SK-N-MC (cell line): ENCODE measurements around the gene CPEB1.
"Not testable (repeated sequence)": the region's sequence is repeated elsewhere in the genome, so short reads cannot be mapped to it uniquely, and the experiment has no call there.

Experiments used
- DNase-seq: peaks from one replicate; pipeline ENCODE4 v3.0.0-alpha.2; 2011; ENCODE audit warnings: low read depth, low spot score
- H3K27ac ChIP-seq: fragments of 200-600 bp; sonication (generic); 2 replicates; pipeline ENCODE4 v1.5.1; 2016; ENCODE audit warnings: mixed run types
- H3K36me3 ChIP-seq: fragments of 200-600 bp; sonication (generic); 2 replicates; pipeline ENCODE4 v1.6.1; 2017; ENCODE audit warnings: antibody characterized with exemption, low read length, mixed read lengths; ENCODE audit not compliant: insufficient read depth
- H3K4me3 ChIP-seq: fragments of 200-600 bp; sonication (generic); 2 replicates; pipeline ENCODE4 v1.5.1; 2016
- H3K9ac ChIP-seq: fragments of 200-600 bp; sonication (generic); 2 replicates; pipeline ENCODE4 v1.8.0; 2017; ENCODE audit warnings: mixed run types, mixed read lengths; ENCODE audit not compliant: insufficient read length
- H3K9me3 ChIP-seq: fragments of 200-600 bp; sonication (generic); 2 replicates; pipeline ENCODE4 v1.6.1; 2017; ENCODE audit warnings: low read depth, mild to moderate bottlenecking, antibody characterized with exemption, low read length, moderate library complexity, mixed read lengths
- EZH2 ChIP-seq: fragments of 200-600 bp; sonication (generic); IDR thresholded peaks from one replicate; pipeline ENCODE4 v1.6.1; 2017; ENCODE audit warnings: antibody characterized with exemption
- FOXP2 ChIP-seq: optimal IDR thresholded peaks from 2 replicates; pipeline ENCODE3; 2011; ENCODE audit warnings: mild to moderate bottlenecking, moderate library complexity; ENCODE audit not compliant: insufficient read depth; ENCODE audit errors: extremely low read length, control extremely low read depth
- POLR2AphosphoS5 ChIP-seq: IDR thresholded peaks from 2 replicates; pipeline ENCODE4 v1.6.1; 2012; ENCODE audit warnings: mild to moderate bottlenecking, low read depth, low read length, borderline replicate concordance

Gene CPEB1

DNA sequence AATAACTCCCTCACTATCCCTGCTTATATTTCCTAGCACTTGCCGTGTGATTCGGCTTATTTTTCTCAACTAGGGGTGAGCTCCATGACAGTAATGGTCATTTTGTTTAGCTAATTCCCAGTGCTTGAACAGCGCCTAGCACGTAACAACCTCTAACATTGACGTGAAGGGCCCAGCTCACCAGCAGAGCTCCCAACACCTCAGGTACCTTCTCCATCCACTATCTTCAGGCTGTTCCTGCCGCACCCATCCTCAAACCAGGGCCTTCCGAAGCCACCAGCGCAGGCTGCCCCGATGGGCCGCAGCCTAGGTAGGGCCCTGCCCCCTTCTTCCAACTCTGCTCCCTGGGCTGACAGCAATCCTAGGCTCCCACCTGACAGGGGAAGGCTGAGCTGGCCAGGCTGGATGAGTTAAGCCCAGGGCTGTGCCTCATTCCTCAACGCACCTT, 106.2 kb downstream of the CPEB1 start:
- peak overlapping the region; percentile 94 for H3K9ac ChIP-seq
- peak overlapping the region; percentile 87 for H3K4me3 ChIP-seq
- TF ChIP-seq FOXP2 = no peak
- no peak for TF ChIP-seq EZH2
- TF ChIP-seq POLR2AphosphoS5 = no peak
- H3K36me3 ChIP-seq = peaks cover 39% of the 10 kb centered on the region
- peak overlapping the region; percentile 69 for H3K27ac ChIP-seq
- no peaks in the 10 kb centered on the region for H3K9me3 ChIP-seq
- DNase-seq = no peak

- Histone ChIP-seq H3K9ac (peak within 1 kb of the TSS; percentile 100), H3K27ac (peak within 1 kb of the TSS; percentile 92), H3K9me3 (no peaks in the 10 kb centered on the region), H3K36me3 (peaks cover 46% of the 10 kb centered on the region), H3K4me3 (peak within 1 kb of the TSS; percentile 87)
- TF ChIP-seq FOXP2 (peak; percentile 75), POLR2AphosphoS5 (peak; percentile 99), EZH2 (no peak)
- DNase-seq = peak; percentile 81
These were observed 106.8 kb downstream of the CPEB1 start, which contains the start of gene RPS17 for GRCh38 chr15:82540055-82540983. RPS17 (minus strand) TSS chr15:82540457; CDS start chr15:82540428, 29 bp downstream.

DNA sequence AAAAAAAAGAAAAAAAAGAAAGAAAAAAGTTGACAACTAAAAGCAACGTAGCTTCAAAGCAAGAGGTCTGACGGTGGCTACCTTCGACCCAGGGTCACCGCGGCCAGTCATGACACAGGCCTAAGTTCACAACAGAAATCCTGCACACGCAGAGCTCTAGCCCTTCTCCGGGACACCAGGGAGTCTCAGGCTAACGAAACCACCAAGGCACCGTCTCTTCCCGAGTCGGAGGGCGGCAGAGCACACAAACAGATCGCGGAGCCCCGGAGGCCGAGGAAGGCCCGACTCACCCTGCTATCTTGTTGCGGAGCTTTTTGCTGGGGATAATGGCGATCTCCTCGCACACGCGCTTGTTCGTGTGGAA, 107.5 kb downstream of the CPEB1 start:
- Histone ChIP-seq H3K27ac (peak overlapping the region; percentile 92), H3K9me3 (no peaks in the 10 kb centered on the region), H3K9ac (peak overlapping the region; percentile 100), H3K4me3 (peak overlapping the region; percentile 87), H3K36me3 (peaks cover 49% of the 10 kb centered on the region)
- no peak for DNase-seq
- TF ChIP-seq EZH2 = no peak
- no peak for TF ChIP-seq FOXP2
- no peak for TF ChIP-seq POLR2AphosphoS5

GRCh38 chr15:82538961-82539690, 108.0 kb downstream of the CPEB1 start:
- Histone ChIP-seq H3K27ac (peak overlapping the region; percentile 92), H3K36me3 (peaks cover 55% of the 10 kb centered on the region), H3K4me3 (peak overlapping the region; percentile 87), H3K9ac (peak overlapping the region; percentile 100), H3K9me3 (no peaks in the 10 kb centered on the region)
- no peak for DNase-seq
- TF ChIP-seq POLR2AphosphoS5 = no peak
- TF ChIP-seq FOXP2 = no peak
- no peak for TF ChIP-seq EZH2

DNA sequence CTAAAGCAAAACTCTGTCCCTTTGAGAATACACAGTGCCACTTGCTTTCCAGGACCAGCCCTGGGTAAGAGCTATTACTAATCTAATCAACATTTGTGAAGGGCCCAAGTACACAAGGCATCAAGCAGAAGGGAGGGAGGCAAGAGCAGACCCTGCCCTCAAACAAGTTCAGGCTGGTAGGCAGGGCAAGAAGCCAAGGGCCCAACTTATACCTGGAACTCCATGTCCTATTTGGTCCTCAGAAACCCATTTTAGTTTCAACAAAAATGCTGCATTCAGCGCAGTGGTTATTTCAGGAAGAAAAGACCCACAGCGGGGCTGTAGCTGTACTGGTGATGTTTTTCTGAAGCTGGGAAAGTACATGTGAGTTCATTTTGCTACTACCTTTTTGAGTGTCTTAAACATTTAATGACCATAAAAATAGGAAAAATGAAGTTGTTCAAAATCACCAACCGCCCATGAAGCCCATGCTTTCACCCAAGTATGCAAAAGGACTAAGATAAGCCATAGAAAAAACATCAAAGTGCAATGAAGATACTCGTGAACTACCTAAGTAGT, 109.7 kb downstream of the CPEB1 start:
- H3K9ac ChIP-seq = no peak overlapping the region
- H3K9me3 ChIP-seq = no peaks in the 10 kb centered on the region
- no peak for TF ChIP-seq POLR2AphosphoS5
- TF ChIP-seq FOXP2 = no peak
- no peak for TF ChIP-seq EZH2
- peaks cover 60% of the 10 kb centered on the region for H3K36me3 ChIP-seq
- DNase-seq = no peak
- H3K4me3 ChIP-seq = no peak overlapping the region
- peak overlapping the region; percentile 77 for H3K27ac ChIP-seq

DNA sequence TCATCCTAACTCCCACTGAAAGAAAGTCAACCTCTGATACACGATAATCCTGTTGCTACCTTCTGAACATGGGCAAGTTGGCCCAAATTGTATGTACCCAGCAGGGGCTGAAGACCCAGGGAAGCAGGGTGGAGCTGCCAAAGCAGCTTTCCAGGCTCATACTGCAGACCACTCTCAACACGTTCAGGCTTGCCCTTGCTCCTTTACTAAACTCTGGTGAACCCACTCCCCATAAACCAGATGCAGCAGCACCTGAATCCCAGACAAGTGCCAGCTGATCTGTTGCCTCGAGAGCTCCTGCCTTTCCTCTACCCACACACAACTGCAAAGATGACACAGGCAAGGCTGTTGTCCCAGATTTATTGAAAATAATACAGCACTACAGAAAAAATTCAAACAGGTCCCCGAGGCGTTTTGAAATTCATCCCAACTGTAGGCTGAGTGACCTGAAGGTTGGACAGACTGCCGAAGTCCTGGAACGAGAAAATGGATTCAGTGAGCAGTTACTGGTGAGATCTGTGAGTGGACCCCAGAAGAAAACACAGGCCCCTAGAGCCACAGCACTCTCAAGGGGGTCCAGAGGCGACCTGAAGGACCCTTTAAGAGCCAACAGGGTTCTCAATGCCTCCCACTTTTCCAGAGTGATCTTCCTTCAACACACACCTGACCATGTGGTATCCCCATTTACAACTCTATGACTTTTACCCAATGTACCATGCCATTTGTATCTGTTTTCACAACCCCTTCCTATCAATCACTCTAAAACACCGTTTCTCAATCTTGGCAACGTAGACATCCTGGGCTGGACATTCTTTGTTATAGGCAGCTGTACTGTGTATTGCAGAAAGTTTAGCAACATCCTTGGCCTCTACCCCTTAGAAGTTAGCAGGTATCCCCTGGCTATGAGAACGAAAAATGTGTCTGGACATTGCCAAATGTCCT, 110.5 kb downstream of the CPEB1 start:
- H3K4me3 ChIP-seq = no peak overlapping the region
- peak overlapping the region; percentile 77 for H3K27ac ChIP-seq
- H3K36me3 ChIP-seq = peaks cover 60% of the 10 kb centered on the region
- no peaks in the 10 kb centered on the region for H3K9me3 ChIP-seq
- no peak for TF ChIP-seq POLR2AphosphoS5
- TF ChIP-seq EZH2 = no peak
- no peak for TF ChIP-seq FOXP2
- DNase-seq = no peak
- no peak overlapping the region for H3K9ac ChIP-seq

- peaks cover 60% of the 10 kb centered on the region for H3K36me3 ChIP-seq
These were observed 111.4 kb downstream of the CPEB1 start for GRCh38 chr15:82535566-82536408.

DNA sequence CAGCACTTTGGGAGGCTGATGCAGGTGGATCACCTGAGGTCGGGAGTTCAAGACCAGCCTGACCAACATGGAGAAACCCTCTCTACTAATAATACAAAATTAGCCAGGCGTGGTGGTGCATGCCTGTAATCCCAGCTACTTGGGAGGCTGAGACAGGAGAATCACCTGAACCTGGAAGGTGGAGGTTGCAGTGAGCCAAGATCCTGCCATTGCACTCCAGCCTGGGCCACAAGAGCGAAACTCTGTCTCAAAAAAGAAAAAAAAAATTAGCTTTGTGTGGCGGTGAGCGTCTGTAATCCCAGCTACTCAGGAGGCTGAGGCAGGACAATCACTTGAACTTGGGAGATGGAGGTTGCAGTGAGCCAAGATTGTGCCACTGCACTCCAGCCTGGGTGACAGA, 112.0 kb downstream of the CPEB1 start:
- not testable (repeated sequence) for H3K4me3 ChIP-seq, H3K9me3 ChIP-seq, H3K9ac ChIP-seq, DNase-seq, H3K27ac ChIP-seq
- peaks cover 60% of the 10 kb centered on the region for H3K36me3 ChIP-seq

More at GRCh38 chr15:82535566-82536408, 111.4 kb downstream of the CPEB1 start:
- no peaks in the 10 kb centered on the region for H3K9me3 ChIP-seq
- no peak overlapping the region for H3K4me3 ChIP-seq
- peak; percentile 11; the same call in 1 of the 2 replicates for TF ChIP-seq POLR2AphosphoS5
- no peak for TF ChIP-seq FOXP2
- DNase-seq = no peak
- peak overlapping the region; percentile 45; the same call in 1 of the 2 replicates for H3K27ac ChIP-seq
- no peak overlapping the region for H3K9ac ChIP-seq

GRCh38 chr15:82534457-82534861, 112.7 kb downstream of the CPEB1 start:
- not testable (repeated sequence) for H3K9ac ChIP-seq, H3K4me3 ChIP-seq, DNase-seq, H3K9me3 ChIP-seq
- peaks cover 55% of the 10 kb centered on the region for H3K36me3 ChIP-seq
- peak overlapping the region; percentile 42; the same call in 1 of the 2 replicates for H3K27ac ChIP-seq
